GM21360 (cell line): ENCODE measurements around the gene ARL5A.
"Not testable (repeated sequence)": the region's sequence is repeated elsewhere in the genome, so short reads cannot be mapped to it uniquely, and the experiment has no call there.

Experiments
- ATAC-seq: cut with Tn5 transposase; IDR thresholded peaks from one replicate; pipeline ENCODE4 v1.9.1; 2021; ENCODE audit warnings: mild to moderate bottlenecking, moderate library complexity; ENCODE audit not compliant: unreplicated experiment

ARL5A gene

GRCh38 chr2:151799886-151800292, 28.3 kb downstream of the ARL5A start:
- ATAC-seq = no peak

- ATAC-seq = no peak
Measured at GRCh38 chr2:151796774-151797173, 31.4 kb downstream of the ARL5A start.

- ATAC-seq = no peak
Measured at GRCh38 chr2:151795646-151796240, 32.5 kb downstream of the ARL5A start.

- ATAC-seq = not testable (repeated sequence)
Measured at GRCh38 chr2:151794422-151794821, 33.8 kb downstream of the ARL5A start.

- no peak for ATAC-seq
Measured at GRCh38 chr2:151793123-151793522, 35.1 kb downstream of the ARL5A start.

- no peak for ATAC-seq
Measured at GRCh38 chr2:151792589-151792988, 35.6 kb downstream of the ARL5A start.

GRCh38 chr2:151791545-151791944, 36.7 kb downstream of the ARL5A start:
- ATAC-seq = no peak

GRCh38 chr2:151790689-151791088, 37.5 kb downstream of the ARL5A start:
- ATAC-seq = no peak

GRCh38 chr2:151789055-151789834, 39.0 kb downstream of the ARL5A start:
- no peak for ATAC-seq

GRCh38 chr2:151786483-151786882, 41.7 kb downstream of the ARL5A start:
- ATAC-seq = no peak

- ATAC-seq = no peak
Measured at GRCh38 chr2:151786077-151786476, 42.1 kb downstream of the ARL5A start.

GRCh38 chr2:151783133-151783520, 45.1 kb downstream of the ARL5A start:
- ATAC-seq = no peak

- no peak for ATAC-seq
Measured at GRCh38 chr2:151782378-151783132, 45.7 kb downstream of the ARL5A start.

- ATAC-seq = no peak
Measured at GRCh38 chr2:151781642-151782041, 46.6 kb downstream of the ARL5A start.

GRCh38 chr2:151780938-151781337, 47.3 kb downstream of the ARL5A start:
- ATAC-seq = no peak

GRCh38 chr2:151777935-151778334, 50.3 kb downstream of the ARL5A start:
- no peak for ATAC-seq

- ATAC-seq = no peak
Measured at GRCh38 chr2:151777487-151777886, 50.7 kb downstream of the ARL5A start.

- no peak for ATAC-seq
Measured at GRCh38 chr2:151776367-151776766, 51.9 kb downstream of the ARL5A start.

- ATAC-seq = no peak
Measured at GRCh38 chr2:151775057-151775740, 53.0 kb downstream of the ARL5A start.

GRCh38 chr2:151774506-151774905, 53.7 kb downstream of the ARL5A start:
- ATAC-seq = no peak
